Activated naive CD4-positive, alpha-beta T cell treated with anti-CD3 and anti-CD28 coated beads, Interleukin-2, amount 50 U/mL, for 72 hours (primary cell): ENCODE results near the gene STAT4. TPM values are rescaled to one million over a fixed set of nuclear protein-coding genes. Genes with fewer than 3 reads are reported as not detected.
A peak's percentile ranks its signal among the peaks of the same experiment; 100 is the strongest.

Experiments
- ATAC-seq, 2 donors: fragments of 150-1000 bp; cut with Tn5 transposase; 2 replicates each; pipeline ENCODE4 v1.10.0; 2021; ENCODE audit warnings: mild to moderate bottlenecking in 2 of 2, moderate library complexity in 2 of 2
- DNase-seq, 2 donors: peaks; one replicate each; pipeline ENCODE4 v3.0.0; 2021 to 2022; ENCODE audit warnings: low spot score in 2 of 2
- H3K27ac Mint-ChIP-seq, 2 donors: one replicate each; pipeline ENCODE4 v1.8.0; 2022; ENCODE audit warnings: mild to moderate bottlenecking in 2 of 2, mixed read lengths in 2 of 2
- H3K36me3 Mint-ChIP-seq, 2 donors: one replicate each; pipeline ENCODE4 v1.8.0; 2022; ENCODE audit warnings: mixed read lengths in 2 of 2
- H3K9me3 Mint-ChIP-seq, 2 donors: one replicate each; pipeline ENCODE4 v1.8.0; 2022; ENCODE audit warnings: mixed read lengths in 2 of 2
- total RNA-seq, 2 donors: library from RNA; stranded (reverse); gene quantifications; one replicate each; pipeline ENCODE4 v1.2.3, GENCODE V29; 2022

The STAT4 gene
- total RNA-seq, 2 donors from 2014 or later = 56.5 to 67.1 TPM

DNA sequence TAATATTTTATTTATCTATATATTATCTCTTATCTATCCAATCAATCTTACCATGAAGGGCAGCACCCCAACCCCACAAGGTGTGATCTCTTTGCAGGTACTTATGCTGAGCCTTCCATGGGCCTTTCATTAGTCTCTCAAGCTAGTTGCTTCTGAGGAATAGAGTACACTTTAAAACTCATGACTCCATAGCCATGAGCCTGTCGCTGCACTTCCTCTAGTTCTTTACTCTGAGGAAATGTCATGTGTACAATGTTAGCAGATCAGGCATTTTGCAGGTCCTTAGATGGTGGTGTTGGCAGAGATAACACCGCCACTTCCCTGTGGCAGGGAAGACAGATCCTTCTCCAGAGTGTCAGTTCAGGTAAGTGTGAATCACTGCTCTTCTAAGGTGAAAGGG, 29.5 kb upstream of the STAT4 start:
- H3K36me3 Mint-ChIP-seq = no peaks in the 10 kb centered on the region
- H3K9me3 Mint-ChIP-seq = peaks cover 0 to 6% of the 10 kb centered on the region in 2 donors
- DNase-seq (no peak), ATAC-seq (peak in 1 of 2 donors; percentile 39)
- H3K27ac Mint-ChIP-seq = peak overlapping the region in 1 of 2 donors; percentile 20

DNA sequence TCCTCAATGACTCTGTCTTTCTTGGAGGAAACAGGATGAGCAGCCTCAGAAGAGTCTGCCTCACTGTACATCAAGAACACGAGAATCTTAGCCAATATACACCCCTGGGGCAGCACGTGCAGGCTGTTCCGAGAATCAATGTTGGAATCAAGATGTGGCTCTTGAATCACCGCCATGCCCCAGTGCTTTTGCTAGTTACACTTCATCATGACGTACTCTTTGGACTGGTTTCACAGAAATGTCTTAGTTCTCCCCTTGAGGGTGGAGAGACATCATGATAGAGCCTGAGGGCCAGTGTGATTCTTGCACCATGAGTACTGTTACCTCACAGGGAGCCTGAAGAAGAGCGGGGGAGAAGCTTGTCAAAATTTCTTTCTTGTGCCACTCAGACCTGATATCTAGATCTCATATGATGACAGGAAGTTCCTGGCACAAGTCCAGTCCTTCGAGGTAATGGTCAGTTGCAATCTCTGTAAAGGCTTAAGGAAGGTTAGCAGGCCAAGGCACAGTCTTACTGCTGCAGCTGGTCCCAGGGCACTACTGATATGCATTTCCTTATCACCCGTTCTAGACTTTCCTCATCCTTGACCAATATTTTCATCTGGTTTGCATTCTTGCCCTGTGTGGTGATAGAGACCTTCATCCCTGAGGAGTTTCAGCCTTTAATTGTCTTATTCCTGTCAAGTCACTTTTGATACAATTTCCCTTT, 28.2 kb upstream of the STAT4 start:
- ATAC-seq (no peak), DNase-seq (no peak)
- peaks cover 0 to 6% of the 10 kb centered on the region in 2 donors for H3K9me3 Mint-ChIP-seq
- no peaks in the 10 kb centered on the region for H3K36me3 Mint-ChIP-seq
- no peak overlapping the region for H3K27ac Mint-ChIP-seq

DNA sequence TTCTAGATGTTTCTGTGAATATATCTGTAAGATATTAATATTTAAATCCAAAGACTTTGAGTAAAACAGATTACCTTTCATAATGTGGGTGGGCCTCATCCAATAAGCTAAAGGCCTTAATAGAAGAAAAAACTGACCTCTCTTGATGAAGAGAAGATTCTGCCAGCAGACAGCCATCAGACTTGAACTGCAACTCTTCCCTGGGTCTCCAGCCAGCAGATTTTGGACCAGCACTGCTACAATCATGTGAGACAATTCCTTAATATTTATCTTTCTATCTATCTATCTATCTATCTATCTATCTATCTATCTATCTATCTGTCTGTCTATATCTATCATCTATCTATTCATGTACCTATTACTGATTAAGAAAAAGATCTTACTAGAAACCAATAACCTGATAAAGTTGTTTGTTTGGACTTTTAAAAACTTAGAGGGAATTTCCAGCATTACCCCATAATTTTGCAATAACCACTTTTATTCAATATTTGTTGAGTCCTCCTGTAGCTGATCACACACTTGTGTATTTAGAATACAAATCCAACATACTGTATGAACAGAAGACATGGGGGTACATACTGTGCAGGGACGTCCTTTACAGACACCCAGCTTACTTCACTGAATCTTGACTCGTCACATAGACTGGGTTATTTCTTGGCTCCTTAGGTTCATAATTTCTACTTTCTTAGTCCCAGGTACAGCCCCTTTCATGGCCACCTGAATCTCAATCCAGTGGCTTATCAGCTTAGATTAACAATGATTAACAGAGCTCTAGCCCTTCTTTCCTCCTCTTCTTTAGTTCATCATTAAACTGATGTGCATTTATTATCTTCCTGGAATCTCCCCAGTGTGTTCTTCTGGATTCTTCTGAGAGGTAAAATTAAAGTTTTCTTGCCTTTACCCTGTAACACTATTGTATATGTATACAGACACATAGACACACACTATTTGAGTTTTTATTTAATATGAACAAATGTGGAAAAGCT, 27.2 kb upstream of the STAT4 start:
- ATAC-seq (no peak), DNase-seq (no peak)
- H3K9me3 Mint-ChIP-seq = peaks cover 0 to 6% of the 10 kb centered on the region in 2 donors
- H3K27ac Mint-ChIP-seq = no peak overlapping the region
- H3K36me3 Mint-ChIP-seq = no peaks in the 10 kb centered on the region

DNA sequence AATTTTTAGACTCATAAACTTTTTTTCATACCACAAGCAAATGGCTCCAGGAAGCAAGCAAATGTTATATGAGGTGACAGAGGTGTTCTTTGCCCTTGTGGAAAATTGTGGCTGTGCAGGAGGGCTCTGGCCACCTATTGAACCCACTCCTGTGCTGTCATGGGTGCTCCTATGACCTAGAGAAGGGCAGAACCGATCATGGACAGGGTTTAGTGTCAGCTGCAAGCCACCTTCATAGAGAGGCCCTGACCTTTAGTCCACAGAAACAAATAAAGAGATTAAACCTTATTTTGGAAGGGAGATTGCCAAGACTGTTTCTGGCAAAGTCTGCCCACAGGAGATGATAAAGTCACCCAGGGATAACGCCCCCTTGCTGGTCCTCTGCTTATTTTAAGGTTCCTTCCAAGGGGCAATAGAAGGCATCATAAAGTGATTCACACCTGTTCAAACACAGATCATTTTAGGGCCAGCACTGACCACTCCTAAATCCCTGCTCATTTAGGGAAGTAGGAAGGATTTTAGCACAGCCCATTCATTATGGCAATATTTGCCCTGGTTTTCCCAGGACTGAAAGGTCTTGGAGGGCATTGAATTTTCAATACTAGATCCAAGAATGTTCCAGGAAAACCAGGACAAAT, 26.1 kb upstream of the STAT4 start:
- H3K9me3 Mint-ChIP-seq = peaks cover 0 to 6% of the 10 kb centered on the region in 2 donors
- ATAC-seq = no peak
- DNase-seq = no peak
- no peaks in the 10 kb centered on the region for H3K36me3 Mint-ChIP-seq
- no peak overlapping the region for H3K27ac Mint-ChIP-seq

DNA sequence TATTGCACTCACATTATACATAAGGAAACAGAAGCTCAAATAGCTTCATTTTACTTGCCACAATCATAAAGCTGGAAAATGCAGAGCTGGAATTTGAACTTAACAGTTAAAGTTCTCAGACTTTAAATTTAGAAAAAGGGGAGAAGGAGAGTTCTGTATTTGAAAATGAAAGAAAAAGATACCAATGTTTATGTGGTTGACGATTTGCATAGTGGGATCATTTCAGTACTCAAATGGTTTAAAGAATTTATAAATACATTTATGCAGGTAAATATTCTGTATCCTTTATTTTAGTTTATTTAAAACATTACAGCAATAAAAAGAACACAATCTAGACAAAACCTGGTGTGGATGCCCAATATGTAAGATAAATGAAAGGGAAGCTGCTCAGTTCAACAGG, 25.5 kb upstream of the STAT4 start:
- Mint-ChIP-seq H3K27ac (no peak overlapping the region), H3K9me3 (peaks cover 0 to 6% of the 10 kb centered on the region in 2 donors), H3K36me3 (no peaks in the 10 kb centered on the region)
- DNase-seq (no peak), ATAC-seq (no peak)

DNA sequence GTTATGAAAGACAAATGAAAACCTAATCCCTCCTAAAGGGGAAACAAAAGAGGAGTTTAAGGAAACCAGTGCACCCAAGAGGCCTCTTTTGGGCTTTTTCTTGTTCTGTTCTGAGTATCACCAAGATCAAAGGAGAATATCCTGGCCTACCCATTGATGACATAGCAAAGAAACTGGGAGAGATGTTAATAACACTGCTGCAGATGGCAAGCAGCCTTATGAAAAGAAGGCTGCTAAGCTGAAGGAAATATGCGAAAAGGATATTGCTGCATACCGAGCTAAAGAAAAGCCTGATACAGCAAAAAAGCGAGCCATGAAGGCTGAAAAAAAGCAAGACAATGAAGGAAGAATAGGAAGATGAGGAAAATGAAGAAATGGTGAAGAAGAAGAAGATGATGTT, 23.6 kb upstream of the STAT4 start:
- ATAC-seq = no peak
- H3K27ac Mint-ChIP-seq = no peak overlapping the region
- H3K9me3 Mint-ChIP-seq = peaks cover 0 to 6% of the 10 kb centered on the region in 2 donors
- no peaks in the 10 kb centered on the region for H3K36me3 Mint-ChIP-seq
- no peak for DNase-seq

DNA sequence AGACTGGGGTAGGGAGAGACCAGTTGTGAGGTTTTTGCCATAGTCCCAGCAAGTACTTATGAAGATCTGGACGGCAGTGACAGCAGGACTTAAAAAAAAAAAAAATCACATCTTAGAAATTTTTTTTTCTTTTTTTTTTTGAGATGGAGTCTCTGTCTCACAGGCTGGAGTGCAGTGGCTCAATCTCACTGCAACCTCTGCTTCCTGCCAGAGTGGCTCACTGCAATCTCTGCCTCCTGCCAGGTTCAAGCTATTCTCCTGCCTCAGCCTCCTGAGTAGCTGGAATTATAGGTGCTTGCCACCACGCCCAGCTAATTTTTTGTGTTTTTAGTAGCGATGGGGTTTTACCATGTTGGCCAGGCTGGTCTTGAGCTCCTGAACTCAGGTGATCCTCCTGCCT, 22.4 kb upstream of the STAT4 start:
- ATAC-seq = no peak
- peaks cover 0 to under 1% of the 10 kb centered on the region in 2 donors for H3K36me3 Mint-ChIP-seq

DNA sequence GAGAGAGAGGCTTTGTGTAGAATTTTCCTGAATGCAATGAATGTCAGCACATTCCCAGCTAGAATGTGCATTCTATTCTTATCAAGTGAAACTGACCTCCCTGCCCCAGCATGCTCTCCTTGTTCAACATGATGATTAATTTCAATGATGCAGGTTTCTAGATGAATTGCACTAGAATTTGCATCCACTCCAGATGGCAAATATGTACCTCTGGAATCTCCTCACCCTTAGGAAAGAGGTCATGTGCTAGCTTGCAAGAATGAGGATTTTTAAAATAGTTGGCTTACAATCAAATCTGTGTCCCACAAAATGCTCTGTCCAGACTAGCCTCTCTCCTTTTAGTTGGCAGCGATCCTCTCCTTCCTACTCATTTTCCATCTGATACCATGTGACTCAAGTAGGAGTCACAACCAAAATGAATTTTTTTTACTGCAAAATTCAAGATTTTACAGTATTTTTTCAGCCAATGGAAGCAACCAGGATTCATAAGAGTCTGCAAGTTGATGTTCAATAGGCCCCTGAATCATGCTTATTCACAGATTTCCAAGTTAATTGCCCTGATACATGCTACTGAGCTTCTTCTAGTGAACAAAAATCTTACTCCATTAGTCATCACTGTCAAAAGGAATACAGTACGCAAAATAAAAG, 21.0 kb upstream of the STAT4 start:
- peak; percentile 60 to 67 for ATAC-seq
- peaks cover 0 to 5% of the 10 kb centered on the region in 2 donors for H3K36me3 Mint-ChIP-seq
- H3K9me3 Mint-ChIP-seq = peaks cover 0 to 4% of the 10 kb centered on the region in 2 donors
- no peak for DNase-seq
- H3K27ac Mint-ChIP-seq = no peak overlapping the region

More for the DNA sequence above, 22.4 kb upstream of the STAT4 start:
- H3K27ac Mint-ChIP-seq = no peak overlapping the region
- no peaks in the 10 kb centered on the region for H3K9me3 Mint-ChIP-seq
- no peak for DNase-seq

DNA sequence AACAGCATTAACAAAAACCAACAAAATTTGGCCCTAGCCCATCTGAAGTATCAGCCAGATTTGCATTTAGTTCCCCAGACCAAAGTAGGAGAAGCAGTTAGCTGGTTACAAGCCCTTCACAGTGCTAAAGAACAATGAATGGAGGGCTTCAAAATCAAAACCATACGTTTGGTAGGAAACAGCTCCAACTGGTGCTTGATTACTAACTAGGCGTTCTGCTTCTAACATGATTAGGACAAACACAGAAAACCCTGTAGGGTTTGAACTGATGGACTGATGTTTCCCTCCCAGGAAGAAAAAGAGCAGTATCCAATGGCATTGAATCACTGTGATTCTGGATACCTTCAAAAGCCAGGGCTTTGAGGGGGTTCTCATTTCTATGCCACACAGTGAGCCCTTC, 20.5 kb upstream of the STAT4 start:
- H3K9me3 Mint-ChIP-seq = peaks cover 0 to 4% of the 10 kb centered on the region in 2 donors
- peaks cover 0 to 5% of the 10 kb centered on the region in 2 donors for H3K36me3 Mint-ChIP-seq
- peak in 1 of 2 donors; percentile 19 for ATAC-seq
- peak overlapping the region in 1 of 2 donors; percentile 3 for H3K27ac Mint-ChIP-seq
- no peak for DNase-seq

DNA sequence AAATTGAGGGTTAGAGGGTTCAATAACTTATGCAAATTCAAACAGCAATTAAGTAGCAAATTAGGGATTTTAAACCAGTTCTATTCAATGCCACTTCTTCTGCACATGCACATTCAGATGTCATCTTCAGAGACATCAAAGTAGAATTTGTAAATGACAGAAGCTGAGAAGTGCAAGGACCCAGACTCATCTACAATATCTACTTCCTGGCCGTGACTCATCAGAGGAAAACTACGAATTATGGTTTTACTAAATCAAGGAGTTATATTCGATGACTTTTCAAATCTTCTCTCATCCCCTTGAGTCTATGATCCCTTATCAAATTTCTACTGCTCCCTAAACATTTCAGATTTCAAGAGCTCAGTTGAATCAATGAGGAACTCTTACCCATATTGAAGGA, 20.0 kb upstream of the STAT4 start:
- Mint-ChIP-seq H3K27ac (peak overlapping the region in 1 of 2 donors; percentile 3), H3K9me3 (peaks cover 0 to 4% of the 10 kb centered on the region in 2 donors), H3K36me3 (peaks cover 0 to 5% of the 10 kb centered on the region in 2 donors)
- DNase-seq = no peak
- ATAC-seq = peak; percentile 57 to 66

DNA sequence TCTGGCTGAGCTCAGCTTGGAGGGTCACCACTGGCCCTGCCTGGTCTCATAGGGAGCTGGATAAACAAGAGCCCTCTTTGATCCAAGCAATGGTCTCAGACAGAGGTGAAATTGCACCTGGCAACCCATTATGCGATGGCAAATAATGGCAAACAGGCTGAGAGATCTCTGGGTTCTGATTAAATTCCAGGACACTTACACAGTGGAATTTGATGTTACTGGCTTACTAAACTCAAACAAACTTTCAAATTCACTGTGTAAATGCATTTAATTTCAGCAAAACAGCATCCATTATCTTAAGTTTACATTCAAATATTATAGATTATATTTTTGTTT, 19.5 kb upstream of the STAT4 start:
- DNase-seq (no peak), ATAC-seq (no peak)
- Mint-ChIP-seq H3K9me3 (peaks cover 0 to 4% of the 10 kb centered on the region in 2 donors), H3K27ac (no peak overlapping the region), H3K36me3 (peaks cover 0 to 5% of the 10 kb centered on the region in 2 donors)

DNA sequence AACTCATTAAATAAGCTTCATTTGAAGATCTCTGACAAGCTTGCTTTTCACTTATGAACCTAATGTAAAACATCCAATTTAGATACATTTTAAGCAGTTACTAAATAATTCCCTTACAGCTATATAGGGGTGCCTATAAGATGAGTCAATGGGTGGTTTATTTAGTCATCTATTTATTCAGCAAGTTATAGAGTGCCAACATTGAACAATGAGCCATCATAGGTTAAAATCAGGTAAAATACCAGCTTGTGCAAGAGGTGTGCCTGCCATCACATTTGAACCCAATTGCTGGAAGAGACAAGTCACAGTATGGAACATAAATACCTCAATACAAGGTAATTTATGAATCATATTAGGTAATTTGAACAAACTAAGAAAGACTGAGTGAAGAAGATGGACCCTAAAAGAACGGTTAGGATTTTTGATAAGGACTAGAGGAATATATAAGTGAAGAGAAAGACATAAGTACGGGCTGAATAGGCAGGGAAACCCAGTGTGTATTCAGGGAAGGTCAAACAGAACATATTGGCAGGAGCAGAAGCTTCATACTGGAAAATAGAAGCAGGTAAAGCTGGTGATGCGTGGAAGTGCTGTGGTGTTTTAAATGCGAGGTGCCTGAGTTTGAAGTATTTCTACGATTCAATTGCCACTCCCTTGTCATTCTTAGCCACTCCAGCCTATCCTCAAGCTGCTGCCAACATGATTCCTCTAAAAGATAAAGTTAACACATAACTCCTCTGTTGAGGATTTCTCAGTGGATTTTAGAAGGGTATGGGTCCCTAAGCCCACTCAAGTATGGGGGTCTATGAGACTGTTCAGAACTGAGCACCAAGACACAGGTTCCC, 18.9 kb upstream of the STAT4 start:
- Mint-ChIP-seq H3K9me3 (peaks cover 0 to 4% of the 10 kb centered on the region in 2 donors), H3K27ac (peak overlapping the region in 1 of 2 donors; percentile 35), H3K36me3 (peaks cover 0 to 5% of the 10 kb centered on the region in 2 donors)
- ATAC-seq (peak; percentile 48 to 55), DNase-seq (no peak)

DNA sequence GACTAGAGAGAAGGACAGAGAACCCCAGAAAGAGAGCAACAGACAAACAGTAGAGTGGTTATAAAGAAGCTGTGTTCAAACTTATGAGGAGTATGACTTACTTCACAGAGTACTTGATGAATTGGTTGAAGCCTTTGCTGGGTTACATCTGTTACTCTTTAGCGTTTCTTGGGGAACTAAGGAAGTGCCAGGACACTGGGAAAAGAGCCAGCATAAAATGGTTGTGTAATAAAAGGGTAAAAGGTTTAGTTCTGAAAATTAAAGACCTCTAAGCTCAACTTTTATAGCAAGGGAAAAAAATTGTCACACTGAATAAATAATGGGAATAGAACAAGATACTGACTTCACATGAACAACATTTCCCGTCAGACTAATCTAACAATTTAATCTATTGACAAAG, 17.0 kb upstream of the STAT4 start:
- H3K27ac Mint-ChIP-seq = no peak overlapping the region
- H3K36me3 Mint-ChIP-seq = peaks cover 0 to 5% of the 10 kb centered on the region in 2 donors
- ATAC-seq (no peak), DNase-seq (no peak)
- peaks cover 0 to 4% of the 10 kb centered on the region in 2 donors for H3K9me3 Mint-ChIP-seq

DNA sequence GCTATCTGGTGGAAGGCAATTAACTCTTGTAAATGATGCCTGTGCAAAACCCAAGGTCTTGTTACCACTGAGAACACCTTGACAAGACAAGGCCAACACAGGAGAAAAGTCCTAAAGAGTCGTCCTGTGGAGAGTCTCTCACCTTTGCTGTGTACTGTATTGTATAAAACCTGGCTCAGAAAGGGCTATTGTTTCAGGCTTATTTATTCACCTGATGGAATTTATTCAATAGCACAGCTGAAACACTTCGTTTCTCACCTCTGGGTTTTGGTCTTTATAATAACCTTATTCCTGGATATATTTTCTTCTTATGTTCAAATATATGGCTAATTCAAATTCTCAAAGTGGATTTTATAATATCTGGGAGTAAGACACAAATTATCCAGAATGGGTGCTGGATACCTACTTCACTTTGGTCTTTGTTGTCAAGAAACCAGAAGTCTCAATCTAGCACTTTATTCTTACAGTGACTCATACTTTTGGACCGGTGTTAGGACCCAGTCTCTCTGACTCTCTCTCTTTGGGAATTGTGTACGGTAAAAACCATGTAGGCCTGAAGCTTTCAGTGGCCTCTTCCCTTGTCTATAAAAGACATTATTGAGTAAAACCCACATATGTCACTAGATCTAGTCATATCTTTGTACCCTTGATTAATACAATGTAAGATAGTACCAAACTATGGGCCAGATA, 16.1 kb upstream of the STAT4 start:
- H3K27ac Mint-ChIP-seq = no peak overlapping the region
- H3K9me3 Mint-ChIP-seq = peaks cover 0 to 4% of the 10 kb centered on the region in 2 donors
- H3K36me3 Mint-ChIP-seq = peaks cover 0 to 5% of the 10 kb centered on the region in 2 donors
- no peak for DNase-seq
- ATAC-seq = no peak

DNA sequence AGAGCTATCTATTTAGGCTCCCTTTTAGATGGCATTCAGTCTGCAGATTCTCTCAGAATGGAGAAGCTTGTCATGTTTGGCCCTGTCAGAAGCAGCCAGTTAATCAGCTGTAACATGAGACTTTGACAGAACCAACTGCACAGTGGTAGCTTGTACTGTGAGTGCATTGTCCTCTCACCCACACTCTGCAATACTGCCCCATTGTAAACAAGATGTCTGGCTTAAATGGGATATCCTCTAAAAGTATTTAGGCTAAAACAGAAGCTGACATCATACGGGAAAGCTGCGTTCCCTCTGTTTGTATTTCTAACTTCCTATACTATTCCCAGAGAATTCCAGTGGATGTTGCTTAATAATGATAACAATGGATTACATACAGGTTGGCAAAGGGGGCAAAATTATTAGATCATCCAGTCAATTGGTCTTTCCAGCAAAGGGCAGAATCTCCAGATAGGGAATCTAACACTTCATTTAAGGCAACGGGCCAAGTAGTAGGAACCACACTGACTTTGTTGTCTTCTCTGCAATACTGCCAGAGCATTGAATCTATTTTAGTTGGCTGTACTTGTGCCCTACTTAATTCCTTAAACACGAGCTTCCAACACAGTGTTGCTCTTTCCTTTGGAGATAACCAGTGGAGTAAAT, 15.4 kb upstream of the STAT4 start:
- H3K27ac Mint-ChIP-seq = no peak overlapping the region
- peaks cover 0 to 4% of the 10 kb centered on the region in 2 donors for H3K9me3 Mint-ChIP-seq
- peaks cover 0 to 5% of the 10 kb centered on the region in 2 donors for H3K36me3 Mint-ChIP-seq
- no peak for ATAC-seq
- DNase-seq = no peak
